IPS-18c (cell line): ENCODE results near the gene PET100.

Experiments
- H3K4me3 ChIP-seq: 2 replicates; pipeline ENCODE4 v1.7.0; 2013; ENCODE audit warnings: low read depth, mild to moderate bottlenecking, low read length, moderate library complexity; ENCODE audit not compliant: insufficient read depth
- H3K9me3 ChIP-seq: one replicate; pipeline ENCODE4 v1.6.1; 2013; ENCODE audit warnings: mild to moderate bottlenecking, low read length, moderate library complexity; ENCODE audit not compliant: control insufficient read depth, insufficient read depth

PET100 gene

GRCh38 chr19:7624810-7625209 is 4.8 kb upstream of the PET100 start:
- H3K9me3 ChIP-seq: no peaks in the 10 kb centered on the region
- H3K4me3 ChIP-seq: no peak overlapping the region

DNA sequence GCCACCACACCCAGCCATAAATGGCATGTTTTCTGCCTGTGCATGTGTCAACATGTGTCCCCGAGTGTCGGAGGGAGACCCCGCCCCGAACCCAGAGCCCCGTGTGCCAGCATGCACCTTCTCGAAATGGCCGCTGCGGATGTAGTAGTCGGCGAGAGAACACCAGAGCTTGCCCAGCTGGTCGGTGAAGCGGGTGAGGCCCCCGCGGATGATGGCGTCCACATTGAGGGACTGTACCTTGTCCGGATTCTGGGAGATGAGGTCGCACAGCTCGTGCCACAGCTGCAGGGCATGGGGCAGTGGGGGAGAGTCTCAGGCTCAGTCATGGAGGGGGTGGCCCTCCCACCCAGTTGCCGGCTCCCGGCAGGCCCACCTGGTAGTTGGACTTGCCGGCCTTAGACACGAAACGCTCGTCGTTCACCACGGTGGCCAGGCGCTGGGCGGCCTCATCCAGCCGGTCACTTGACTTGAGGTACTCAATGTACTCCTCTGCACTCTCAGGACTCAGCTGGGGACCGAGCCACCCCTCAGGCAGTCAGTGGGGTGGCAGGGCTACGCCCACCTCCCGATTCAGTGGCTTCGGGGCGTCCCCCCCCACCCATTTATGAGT is 3.7 kb upstream of the PET100 start:
- H3K9me3 ChIP-seq: no peaks in the 10 kb centered on the region

GRCh38 chr19:7627166-7627565 is 2.4 kb upstream of the PET100 start:
- Histone ChIP-seq H3K9me3 (no peaks in the 10 kb centered on the region), H3K4me3 (no peak overlapping the region)

More for the DNA sequence above, 3.7 kb upstream of the PET100 start:
- H3K4me3 ChIP-seq: no peak overlapping the region

- Histone ChIP-seq H3K4me3 (peak overlapping the region; percentile 96), H3K9me3 (no peaks in the 10 kb centered on the region)
Observed at GRCh38 chr19:7628589-7629311, 843 bp upstream of the PET100 start.

DNA sequence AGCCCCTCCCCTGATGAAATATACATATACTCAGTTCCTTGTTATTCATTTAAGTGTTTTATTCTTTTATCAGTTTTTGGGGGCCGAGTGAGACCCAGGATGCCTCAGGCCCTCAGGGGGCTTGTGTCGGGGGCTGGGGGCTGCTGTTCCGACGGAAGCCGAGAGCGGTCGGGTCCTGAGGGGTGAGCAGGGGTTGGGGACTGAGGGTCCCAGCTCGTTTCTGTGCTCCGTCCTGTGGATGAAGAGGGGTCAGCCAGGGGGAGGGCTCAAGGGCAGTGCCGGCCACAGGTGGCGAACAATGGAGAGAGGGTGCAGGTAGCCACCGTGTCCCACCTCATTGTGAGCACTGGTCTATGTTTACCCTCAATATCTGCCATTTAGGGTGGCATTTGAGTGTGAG is 2.0 kb downstream of the PET100 start:
- H3K9me3 ChIP-seq: no peaks in the 10 kb centered on the region
- no peak overlapping the region for H3K4me3 ChIP-seq

DNA sequence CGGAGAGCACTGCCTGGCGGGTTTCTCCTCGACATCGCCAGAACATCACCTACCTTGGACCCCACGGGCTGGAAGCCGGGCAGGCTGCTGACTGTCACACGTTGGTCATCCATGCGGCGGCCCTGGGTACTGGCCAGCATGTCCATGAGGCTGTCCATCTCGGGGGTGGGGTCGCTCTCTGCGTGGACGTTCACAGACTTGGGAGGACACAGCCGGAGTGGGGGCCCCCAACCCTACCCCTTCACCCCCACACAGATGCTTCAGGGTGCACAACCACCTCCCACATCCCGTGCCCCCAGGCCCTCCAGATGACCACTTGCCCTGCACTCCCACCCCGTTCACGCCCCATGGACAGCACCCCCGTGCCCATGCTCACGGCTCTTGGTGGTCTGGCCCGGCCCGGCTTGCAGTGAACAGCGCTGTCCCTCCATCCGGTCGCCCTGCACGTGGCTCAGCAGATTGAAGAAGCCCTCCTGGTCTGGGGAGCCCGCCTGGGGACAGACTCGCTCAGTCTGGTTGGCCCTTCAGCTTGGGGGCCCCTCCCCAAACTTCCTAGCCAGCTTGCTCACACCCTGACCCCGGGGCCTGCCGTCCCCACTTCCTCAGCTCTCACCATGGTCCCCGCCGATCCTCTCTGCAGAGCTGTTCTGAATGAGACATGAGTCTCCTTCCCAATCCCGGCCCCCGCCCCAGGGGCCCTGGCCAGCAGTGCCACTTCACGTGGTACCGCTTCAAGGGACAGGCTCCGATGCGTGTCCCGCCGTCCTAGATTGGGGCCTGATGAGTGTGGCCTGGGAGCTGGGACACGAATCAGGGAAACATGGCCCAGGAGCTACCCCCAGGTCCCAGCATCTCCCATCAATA is 3.0 kb downstream of the PET100 start:
- H3K4me3 ChIP-seq: no peak overlapping the region
- no peaks in the 10 kb centered on the region for H3K9me3 ChIP-seq

GRCh38 chr19:7633698-7634097 is 4.1 kb downstream of the PET100 start, which contains the start of gene PCP2:
TSS of gene PCP2 (minus strand) at chr19:7633719. CDS start at chr19:7633457, 262 bp downstream.
- Histone ChIP-seq H3K4me3 (no peak within 1 kb of the TSS), H3K9me3 (no peaks in the 10 kb centered on the region)

GRCh38 chr19:7635670-7636069 is 6.1 kb downstream of the PET100 start:
- H3K9me3 ChIP-seq: no peaks in the 10 kb centered on the region
- no peak overlapping the region for H3K4me3 ChIP-seq

DNA sequence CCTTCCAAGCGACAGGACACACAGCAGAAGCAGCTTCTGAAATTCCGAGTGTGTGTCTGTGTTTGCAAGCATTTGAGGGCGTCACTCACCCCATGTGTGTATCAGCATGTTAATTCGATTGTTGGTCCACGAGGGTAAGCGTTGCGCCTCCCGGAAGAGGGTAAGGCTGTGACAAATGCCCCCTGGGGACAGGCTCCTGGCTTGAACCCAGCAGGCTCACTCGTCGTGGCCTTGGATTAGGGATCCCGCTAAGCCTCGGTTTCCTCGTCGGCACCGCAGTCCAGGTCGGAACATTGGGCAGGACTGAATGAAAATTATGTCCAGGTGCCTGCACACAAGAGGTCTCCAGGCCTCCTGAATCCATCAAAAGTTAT is 6.7 kb downstream of the PET100 start:
- H3K9me3 ChIP-seq: no peaks in the 10 kb centered on the region
- 0 out of 2 replicates have a peak overlapping the region, but pooled peaks have one; percentile 66 for H3K4me3 ChIP-seq

DNA sequence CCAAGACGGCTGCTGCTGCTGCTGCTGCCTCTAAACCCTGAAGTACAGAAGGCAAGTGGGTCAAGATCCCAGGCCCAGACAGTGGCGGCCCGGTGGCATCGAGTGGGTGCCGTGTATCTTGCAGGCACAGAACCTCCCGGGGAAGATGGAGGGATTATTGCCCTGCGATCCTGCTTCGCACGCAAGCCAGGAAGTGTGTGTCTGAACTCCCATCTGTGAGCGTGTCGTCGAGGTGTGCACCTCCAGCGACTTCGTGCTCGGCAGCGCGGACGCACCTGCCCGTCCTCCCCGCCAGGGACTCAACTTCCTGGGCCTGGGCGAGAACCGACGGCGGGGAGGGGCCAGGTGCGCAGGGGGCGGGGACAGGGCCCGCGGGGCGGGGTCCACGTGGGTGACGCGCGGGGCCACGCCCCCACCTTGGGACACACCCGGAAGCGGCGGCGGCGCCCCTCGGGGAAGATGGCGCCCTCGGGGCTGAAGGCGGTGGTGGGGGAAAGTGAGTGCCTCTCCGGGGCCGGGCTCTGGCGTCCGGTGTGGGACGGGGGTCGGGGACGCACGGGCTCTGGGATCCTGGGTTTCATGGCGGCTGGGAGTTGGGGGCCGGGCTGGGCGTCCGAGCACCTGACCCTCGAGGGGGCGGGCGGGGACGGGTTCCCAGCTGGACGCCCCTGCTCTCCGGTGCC is 7.2 kb downstream of the PET100 start, which contains the start of gene STXBP2:
Gene STXBP2, plus strand, starts transcription at position 420 of the 683 bp plus-strand sequence. Its CDS starts 40 bp downstream, at position 460.
- no peaks in the 10 kb centered on the region for H3K9me3 ChIP-seq
- peak within 1 kb of the TSS; percentile 66 for H3K4me3 ChIP-seq

DNA sequence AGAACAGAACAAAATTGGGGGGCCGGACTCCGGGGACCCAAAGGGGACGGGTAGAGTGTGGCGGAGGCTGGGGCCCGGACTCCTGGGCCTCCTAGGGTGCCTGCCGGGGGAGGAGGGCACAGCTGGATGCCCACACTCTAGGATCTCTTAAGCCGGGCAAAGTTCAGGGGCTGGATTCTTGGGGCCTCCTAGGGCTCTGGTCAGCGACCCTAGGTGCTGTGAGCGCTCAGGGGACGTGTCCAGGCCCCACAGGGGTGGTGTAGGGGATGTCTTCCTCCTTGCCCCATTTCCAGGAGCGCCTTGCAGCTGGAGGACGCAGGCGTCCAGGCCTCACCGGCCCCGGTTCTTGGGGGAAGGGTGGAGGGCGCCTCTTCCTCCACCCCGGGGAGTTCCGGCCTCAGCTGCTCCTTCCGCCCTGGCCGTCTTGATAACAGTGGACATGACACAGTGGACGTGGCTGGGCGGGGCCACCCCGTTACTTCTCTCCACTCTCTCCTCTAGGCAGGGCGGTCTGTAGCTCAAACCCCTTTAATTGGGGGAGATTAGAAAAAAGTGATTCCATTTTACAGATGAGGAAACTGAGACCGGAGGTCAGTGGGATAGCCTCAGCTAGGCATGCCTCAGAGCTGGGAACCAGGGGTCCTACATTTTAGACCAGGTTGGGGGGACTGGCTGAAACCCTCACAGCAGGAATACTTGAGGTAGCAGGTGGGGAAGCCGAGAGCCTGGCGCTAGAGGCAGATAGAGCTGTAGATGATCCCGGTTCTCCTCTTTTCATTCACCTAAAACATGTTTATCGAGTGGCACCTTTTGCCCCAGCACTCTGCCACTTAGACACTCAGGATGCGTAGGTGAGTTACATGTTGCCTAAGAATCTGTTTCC is 8.0 kb downstream of the PET100 start:
- no peaks in the 10 kb centered on the region for H3K9me3 ChIP-seq
- H3K4me3 ChIP-seq: peak overlapping the region; percentile 66

GRCh38 chr19:7638802-7639465 is 9.3 kb downstream of the PET100 start:
- no peak overlapping the region for H3K4me3 ChIP-seq
- no peaks in the 10 kb centered on the region for H3K9me3 ChIP-seq

- Histone ChIP-seq H3K9me3 (no peaks in the 10 kb centered on the region), H3K4me3 (no peak overlapping the region)
Observed at GRCh38 chr19:7639863-7640348, 10.3 kb downstream of the PET100 start.

- H3K9me3 ChIP-seq: no peaks in the 10 kb centered on the region
Observed at GRCh38 chr19:7640803-7641202, 11.2 kb downstream of the PET100 start.

DNA sequence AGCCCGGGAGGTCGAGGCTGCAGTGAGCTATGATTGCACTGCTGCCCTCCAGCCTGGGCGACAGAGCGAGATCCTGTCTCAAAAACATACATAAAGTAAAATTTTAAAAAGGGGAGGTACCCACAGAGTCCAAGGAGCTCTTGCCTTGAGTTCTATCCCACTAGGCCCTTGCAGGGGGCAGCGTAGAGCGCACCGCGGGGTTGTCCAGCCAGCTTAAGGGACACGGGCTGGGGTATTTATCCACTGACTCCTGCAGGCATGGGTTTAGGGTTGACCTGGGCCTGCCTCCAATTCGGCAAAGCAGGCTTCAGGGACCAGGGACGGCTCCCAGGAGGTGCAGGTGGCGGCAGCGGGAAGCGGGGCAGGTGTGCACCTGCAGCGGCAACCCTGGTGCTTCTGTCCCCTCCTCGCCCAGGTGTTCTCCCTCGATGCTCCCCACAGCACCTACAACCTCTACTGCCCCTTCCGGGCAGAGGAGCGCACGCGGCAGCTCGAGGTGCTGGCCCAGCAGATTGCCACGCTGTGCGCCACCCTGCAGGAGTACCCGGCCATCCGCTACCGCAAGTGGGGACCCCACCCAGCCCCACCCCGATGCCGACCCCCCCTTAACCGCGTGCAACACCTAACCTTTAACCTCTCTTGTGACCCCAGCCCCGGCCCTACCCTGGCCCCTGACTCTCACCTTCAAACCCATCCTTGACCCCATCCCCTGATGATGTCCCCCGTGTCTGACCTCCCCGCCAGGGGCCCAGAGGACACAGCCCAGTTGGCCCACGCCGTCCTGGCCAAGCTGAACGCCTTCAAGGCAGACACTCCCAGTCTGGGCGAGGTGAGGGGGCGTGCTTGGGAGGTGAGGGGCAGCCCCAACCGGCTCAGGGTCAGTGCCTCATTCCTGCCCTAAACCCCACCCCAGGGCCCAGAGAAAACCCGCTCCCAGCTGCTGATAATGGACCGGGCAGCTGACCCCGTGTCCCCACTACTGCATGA is 12.0 kb downstream of the PET100 start:
- no peak overlapping the region for H3K4me3 ChIP-seq
- no peaks in the 10 kb centered on the region for H3K9me3 ChIP-seq

More at GRCh38 chr19:7640803-7641202, 11.2 kb downstream of the PET100 start:
- no peak overlapping the region for H3K4me3 ChIP-seq
